Measurements from ENCODE around the gene SPTBN1. TPM values are rescaled to one million over a fixed set of nuclear protein-coding genes. Genes with fewer than 3 reads are reported as not detected.

Gene SPTBN1
- total RNA-seq, 1 experiment from 2014 or later, result 154 TPM

DNA sequence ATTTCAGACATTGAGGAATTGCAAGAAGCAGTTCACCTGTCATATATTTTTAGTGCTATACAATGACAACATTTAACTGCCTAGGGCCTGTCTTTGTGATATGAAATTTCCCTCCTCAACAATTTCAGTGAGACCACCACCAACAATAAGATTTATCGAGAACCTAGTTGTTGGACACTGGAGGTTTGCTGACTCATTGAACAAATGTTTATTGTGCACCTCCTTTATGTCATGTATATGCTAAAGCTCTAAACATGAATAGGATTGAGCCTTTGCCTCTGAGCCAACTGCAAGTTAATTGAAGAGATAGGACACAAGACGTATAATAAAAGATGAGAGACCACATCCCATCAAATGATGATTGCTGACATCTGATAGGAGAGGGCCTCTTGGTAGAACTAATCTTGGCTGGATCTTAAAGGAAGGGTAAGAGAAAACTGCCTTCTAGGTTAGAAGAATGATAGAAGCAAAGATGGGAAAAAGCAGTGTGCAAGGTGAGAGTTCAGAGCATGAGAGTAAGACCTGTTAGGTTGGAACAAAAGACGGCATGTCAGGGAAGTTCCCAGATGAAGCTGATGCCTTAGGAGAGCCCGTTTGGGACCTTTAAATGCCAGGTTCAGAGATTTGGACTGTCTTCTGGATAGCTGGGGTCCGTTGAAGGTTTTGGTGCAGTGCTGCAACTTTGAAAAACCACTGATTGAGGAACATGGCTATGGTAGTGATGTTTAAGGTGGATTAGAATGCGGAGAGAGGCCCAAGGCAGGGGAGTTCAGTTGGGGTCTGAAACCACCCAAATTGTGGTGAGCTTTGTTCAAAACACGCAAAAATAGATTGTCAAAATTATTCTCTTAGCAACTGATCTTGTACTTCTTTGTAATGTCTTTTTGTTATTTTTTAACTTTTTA lies 134.3 kb downstream of the SPTBN1 start:
- no peak for DNase-seq (ENCODE audit: low read depth)

DNA sequence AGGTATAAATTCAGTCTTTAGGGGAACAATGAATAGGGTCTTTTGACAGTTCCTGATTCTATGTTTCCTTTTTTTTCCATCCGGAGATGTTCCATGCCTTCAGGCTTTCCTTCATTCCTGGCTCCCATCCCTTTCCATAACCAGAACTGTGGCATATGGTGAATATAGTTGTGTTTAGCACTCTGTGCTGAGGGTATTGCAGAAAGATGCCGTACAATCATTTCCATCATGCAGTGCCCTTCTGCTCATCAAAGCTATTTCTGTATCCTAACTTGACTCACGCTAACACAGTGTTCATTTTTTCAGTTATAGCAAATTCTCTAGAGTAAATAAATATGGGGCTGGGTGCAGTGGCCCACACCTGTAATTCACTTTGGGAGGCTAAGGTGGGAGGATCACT lies 135.4 kb downstream of the SPTBN1 start:
- no peak for DNase-seq (ENCODE audit: low read depth)

DNA sequence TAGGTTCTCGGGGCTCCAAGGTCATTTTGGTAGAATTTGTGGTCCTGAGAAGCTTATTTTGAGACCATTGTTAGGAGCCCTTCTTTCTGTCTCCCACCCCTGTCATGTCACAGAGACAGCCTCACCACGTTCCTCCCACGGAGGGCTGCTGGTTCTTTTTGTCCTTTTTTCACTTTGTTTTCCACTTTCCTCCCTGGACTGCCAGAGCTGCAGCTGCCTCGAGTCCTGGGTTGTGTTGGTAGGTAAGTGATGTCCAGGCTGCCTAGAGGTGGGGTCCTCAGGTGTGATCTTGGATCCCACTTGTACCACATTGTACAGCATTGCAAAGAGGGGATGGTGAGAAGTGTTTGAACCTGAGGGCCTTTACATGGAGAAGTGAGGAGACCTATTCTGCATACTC lies 137.1 kb downstream of the SPTBN1 start:
- DNase-seq (ENCODE audit: low read depth), result no peak

DNA sequence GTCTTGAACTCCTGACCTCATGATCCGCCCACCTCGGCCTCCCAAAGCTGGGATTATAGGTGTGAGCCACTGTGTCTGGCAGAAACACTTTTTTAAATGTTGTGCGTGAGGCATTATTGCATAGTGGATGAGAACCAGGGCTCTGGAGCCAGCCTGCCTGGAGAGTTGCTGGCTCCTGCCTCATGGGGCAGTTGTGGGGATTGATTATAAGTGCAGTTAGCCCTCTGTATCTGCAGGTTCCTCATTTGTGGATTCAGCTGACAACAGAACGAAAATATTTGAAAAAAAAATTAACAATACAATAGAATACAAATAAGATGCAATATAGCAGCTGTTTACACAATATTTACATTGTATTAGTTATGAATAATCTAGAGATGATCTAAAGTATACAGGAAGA lies 137.9 kb downstream of the SPTBN1 start:
- DNase-seq (ENCODE audit: low read depth), result no peak

DNA sequence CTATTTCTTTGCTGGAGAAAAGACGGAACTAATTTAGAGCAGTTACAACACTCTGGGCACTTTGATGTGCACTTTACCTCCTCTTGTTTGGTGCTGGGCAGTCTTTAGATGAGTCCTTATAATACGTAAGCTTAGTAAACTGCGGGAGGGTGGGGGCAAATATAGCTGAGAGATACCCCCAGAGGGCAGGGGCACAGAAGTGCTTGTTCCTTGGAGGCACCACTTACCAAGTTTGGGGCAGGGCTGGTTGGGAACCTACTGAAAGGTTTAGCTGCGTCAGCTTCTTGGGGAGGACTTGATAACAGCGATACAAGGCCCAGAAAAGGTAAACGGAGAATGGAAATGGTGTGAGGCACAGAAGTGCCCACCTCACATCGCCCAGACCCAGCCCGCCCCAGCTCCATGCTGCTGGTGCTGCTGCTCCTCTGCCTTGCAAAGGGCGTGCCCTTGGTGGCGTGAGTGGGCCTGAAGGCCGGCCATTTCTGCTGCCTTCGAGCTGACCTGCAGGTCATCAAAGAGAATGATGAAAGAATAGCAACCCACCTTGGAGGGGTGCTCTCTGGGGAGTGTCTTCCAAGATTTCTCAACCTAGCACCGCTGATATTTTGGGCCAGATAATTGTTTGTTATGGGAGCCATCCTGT lies 139.2 kb downstream of the SPTBN1 start:
- DNase-seq (ENCODE audit: low read depth), result no peak

DNA sequence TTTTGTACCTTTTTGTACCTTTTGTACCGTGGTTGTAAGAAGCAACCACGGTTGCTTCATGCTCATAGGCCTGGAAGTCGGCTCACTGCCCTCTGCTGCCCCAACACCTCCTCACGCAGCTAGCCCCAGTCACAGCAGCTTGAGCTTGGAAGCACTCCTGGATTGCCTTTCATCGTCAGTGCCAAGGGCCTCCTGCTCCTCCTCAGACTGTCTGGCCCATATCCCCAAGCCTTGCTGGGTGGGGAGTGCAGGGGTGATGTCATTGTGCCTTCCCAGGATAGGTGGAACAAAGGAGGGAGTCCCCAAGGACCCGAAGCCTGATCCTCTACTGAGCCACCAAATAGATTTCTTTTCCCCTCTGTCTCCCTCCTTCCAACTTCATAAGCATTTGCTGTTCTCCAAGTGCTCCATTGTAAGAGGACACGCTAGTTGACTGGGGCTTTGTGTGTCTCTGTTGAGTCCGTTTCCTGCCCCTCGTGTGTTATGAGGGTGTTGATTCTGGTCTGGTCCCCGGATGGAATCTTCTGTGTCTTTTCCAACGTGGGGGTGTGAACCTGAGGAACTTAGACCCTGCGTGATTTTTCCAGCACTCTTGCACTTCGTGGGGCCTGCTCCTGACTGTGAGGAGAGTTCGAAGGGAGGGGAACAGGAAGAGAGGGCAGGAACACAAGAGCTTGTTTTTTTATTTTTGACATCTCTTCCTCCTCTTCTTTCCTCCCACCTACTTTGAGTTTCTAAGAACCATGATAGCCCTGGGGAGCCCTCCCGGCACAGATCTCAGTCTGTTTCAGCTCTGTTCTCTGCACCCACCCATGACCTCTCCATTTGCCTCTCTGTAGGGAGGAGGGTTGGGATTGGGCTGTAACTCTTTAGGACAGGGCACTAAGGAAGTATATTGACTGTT lies 140.1 kb downstream of the SPTBN1 start:
- DNase-seq (ENCODE audit: low read depth), result no peak

DNA sequence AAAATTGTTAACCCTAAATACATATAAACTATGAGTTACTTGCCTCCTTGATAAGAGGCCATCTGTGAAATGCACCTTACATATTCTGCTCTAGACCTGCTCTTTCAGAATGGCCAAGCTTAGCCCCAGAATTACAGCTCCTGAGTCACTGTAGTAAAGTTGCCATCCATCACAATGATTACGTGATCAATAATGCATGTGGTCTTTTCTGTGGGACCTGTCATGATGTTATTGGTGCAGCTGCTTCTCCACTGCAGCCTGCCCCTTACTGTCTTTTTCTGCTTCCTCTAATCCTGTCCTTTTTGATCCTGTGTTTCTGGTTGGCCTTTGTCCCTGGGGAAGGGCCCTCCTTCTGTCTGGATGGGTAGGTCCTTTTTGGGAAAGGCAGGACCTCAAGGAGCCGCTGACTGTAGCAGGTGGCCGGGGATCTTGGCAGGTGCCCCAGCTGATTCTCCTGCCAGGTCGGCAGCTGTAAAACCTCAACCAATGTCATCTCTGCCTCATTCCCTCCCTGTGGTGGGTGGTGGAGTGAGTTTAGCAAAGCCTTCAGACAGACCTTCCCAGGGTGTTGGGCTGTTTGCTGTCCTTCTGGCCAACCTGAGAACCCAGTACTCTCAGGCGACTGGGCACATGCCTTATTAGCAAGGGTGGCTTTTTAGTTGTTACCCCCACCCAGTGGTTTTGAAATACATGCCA lies 141.2 kb downstream of the SPTBN1 start:
- no peak for DNase-seq (ENCODE audit: low read depth)

DNA sequence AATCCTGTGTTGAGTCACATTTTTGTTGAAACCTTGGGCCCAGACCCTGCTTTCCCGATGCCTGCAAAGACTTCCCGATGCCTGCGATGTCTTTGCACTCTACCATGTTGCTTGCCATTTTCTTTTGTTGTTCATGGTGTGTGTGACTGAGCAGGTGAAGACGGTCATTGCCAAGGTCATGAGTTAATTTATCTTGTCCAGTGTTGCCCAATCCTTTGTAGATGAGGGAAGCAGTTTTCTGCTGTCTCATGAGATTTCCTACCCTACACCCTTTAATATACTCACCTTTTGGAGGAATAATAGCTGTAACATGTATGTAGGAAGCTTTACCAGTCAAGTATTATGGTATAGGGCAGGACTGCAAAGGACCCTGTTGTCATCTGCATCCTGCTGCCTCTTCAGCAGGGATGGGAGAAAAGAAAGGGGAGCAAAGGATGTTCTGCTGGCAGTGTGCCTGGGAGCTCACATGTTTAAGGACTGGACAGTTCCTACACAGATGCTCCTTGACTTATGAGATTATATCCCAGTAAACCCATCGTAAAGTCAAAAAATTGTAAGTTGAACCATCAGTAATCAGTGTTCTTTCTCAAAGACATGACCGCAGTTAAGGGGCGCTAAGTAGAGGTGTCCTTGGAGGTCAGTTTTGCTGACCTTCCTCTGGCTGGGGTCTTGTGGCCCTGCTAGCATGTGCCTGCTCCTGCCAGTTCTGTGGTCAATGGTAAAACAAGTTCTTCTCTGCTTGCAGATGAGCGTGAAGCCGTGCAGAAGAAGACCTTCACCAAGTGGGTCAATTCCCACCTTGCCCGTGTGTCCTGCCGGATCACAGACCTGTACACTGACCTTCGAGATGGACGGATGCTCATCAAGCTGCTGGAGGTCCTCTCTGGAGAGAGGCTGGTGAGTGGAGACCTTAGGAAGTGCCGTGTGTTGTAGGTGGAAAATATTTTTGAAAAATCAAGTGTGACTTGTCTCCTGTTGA lies 142.5 kb downstream of the SPTBN1 start:
- no peak for DNase-seq (ENCODE audit: low read depth)

DNA sequence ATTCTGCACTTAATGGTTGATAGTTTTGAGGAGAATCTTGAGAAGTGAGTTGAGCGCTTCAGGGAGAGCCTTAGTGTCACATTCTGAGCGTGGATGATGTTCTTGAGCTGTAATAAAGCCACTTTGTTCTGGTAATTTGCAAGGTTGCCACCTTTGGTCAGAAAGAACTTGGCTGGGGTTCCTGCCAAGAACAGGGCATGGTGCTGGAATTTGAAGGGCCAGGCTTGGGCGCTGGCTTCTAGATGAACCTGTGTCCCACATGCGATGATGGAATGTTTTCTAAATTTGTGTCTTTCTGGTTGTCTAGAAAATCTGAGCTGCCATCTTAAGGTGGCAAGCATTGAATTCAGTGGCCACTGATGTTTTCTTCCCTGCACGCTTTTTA lies 143.2 kb downstream of the SPTBN1 start:
- no peak for DNase-seq (ENCODE audit: low read depth)

DNA sequence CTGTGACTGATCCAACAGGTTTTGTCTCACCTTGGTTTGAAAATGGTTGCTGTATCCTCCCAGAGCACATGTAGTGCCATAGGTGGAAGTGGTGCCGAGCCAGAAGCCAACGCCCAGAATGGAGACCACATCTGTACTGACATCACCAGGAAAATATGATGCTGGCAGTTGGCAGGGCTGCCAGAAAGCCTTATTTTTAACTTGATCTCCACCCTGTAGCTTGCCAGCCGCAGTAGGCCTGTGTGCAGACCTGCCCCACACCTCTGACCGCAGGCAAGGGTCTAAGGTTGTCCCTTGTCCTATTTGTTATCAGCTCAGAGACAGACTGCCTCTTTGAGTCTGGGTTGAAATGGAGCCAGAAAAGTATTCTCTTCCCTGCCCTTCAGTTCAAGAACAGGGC lies 143.8 kb downstream of the SPTBN1 start:
- DNase-seq (ENCODE audit: low read depth), result peak; percentile 74

DNA sequence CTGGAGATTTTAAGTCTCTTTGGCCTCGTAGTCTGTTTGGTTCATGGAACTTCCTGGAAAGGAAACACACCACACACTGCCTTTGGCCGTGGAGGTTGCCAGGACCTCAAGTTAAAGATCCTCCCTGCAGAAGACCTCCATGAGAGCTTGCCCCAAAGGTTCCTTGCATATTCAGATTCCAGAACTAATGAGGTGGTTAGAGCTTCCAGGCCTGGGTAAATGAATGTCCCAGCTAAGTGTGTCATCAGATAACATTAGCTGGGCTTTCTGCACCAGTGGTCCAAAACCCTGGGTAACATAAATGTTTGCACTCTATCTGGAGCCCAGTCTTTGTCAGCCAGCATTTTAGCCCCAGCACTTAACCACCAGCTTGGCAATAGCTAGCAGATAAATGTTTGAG lies 145.2 kb downstream of the SPTBN1 start:
- DNase-seq (ENCODE audit: low read depth), result peak; percentile 55

DNA sequence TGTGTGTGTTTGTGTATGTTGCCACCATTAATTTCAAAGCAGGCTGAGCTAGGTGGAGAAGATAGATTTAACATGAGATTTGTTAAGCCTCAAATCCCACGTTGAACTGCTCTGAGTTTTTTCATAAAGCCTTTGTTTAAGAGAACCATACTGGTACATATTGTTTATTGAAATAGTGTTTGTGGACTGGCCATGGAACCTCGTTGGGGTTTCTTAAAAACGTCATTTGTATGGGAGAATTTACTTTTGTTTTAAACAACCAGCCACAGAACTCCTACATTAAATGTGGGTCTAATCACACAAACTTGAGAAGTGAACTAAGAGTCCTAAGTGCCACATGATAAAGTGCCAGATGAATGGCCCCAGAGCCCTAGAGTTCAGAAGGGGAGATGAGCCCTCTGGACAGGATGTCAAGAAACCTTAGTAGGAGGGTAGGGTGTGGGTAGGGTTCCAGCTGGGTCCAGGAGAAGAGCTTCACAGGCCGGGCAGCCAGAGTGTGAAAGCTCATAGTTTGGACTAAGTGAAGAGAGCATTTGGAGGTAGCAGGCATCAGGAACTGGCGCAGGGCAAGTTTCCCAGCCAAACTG lies 146.7 kb downstream of the SPTBN1 start:
- DNase-seq (ENCODE audit: low read depth), result no peak

DNA sequence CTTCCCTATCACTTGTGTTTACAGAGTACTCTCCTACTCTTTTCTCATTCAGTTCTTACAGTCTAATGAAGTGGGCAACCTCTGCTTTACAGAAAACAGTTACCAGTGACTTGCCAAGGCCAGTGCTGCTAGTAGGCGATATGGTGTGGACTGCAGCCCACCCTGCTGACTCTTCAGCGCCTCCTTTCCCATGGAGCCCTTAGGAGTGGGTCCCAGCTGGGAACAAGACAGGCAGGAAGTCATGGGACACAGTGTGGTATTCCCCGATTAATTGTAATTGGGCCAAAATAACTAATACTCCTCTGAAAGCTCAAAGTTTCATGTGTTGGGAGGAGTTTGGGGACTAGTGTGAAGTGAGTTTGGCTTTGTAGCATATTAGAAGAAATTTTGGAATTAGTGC lies 147.2 kb downstream of the SPTBN1 start:
- DNase-seq (ENCODE audit: low read depth), result no peak

DNA sequence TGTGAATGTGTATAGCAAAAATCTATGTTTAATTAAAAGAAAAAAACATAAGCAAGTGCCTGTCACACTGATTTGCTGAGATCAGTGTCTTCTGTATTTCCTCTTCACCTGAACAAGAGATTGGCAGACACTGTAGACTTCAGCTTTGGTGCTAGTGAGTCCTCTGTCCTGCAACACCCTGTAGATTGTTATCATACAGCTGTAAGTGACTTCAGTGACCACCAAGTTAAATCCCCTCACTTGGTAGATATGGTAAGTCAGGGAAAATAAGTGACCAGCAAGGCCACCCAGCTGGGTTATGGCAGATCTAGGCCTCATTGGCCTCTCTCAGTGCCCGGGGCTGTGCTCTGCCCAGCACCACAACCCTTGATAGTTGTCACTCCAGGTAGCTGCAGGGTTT lies 147.7 kb downstream of the SPTBN1 start:
- DNase-seq (ENCODE audit: low read depth), result no peak

DNA sequence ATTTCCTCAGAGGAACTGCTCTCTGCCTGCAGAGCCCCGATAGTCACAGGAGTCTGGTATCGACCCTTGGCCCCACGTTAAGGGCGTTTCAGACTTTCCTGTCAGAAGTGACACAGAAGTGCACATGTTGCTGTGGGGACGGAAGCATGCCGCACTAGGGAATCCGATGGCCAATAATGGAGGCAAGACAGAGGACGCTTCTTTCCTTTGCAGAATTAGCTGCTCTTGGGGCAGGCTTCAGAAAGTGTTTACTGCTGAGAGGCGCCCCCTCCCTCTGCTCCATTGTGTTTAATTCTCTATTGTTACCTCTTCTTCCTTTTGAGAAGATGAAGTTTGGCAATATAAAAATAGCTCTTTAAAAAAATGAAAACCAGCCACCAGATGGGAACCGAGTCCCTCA lies 148.7 kb downstream of the SPTBN1 start:
- no peak for DNase-seq (ENCODE audit: low read depth)

DNA sequence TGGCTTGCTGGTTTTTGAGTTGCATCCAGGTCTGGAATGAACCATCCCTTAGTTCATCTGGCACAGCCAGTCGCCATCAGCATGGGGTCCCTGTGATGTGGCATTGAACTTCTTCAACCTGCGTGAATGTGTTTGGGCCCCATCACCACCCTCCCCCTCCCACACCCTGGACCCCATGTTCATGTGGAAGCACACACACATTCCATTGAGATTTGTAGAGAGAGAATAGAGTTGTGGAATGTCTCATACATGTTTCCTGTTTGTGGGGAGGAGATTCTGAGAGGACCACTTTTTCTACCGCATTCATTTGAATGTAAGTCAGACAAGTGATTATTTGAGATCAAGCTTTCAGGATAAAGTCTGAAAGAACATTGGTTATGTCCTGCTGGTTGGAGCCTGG lies 149.7 kb downstream of the SPTBN1 start:
- no peak for DNase-seq (ENCODE audit: low read depth)

DNA sequence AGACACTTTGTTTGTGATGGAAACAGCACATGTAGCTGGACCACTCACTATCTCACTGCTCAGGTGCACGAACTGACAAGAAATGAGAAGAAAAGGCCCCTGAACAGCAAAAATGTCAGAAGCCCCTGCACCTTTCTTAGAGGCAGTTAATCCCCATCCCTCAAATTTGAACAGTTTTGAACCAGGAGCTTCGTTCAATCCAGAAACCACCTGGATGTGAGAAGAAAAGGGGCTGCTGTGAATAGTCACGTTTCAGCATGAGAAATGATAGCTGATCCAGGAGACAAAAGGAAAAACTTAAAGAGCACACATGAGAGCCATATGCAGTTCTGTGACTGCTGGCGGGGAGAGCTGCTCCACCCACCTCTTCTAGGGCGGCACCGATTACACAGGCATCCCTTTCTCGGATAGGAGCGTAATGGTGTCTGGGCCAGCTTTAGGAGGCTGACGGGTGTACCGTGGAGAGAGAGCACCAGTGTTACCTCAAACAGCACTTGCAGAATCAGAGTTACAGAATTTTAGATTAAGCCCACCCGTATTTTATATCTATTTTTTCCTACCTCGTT lies 150.3 kb downstream of the SPTBN1 start:
- no peak for DNase-seq (ENCODE audit: low read depth)

DNA sequence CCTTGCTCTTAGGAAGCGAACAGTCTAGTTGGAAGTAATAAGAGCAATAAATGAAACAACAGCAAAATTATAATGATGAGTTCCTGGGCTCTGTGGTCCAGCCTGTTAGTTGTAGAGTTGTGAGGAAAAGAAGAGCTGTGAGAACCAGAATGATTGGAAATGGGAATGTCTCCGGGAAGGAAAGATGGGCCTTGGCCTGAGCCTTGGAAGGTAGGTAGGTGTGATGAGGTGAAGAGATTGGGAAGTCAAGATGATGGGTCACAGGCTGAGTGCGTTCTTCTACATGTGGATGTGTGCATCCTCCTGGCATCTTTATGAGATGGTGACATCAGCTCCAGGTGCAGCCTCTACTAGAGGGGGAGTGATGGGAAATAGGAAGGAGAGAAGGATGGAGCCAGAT lies 152.1 kb downstream of the SPTBN1 start:
- no peak for DNase-seq (ENCODE audit: low read depth)

DNA sequence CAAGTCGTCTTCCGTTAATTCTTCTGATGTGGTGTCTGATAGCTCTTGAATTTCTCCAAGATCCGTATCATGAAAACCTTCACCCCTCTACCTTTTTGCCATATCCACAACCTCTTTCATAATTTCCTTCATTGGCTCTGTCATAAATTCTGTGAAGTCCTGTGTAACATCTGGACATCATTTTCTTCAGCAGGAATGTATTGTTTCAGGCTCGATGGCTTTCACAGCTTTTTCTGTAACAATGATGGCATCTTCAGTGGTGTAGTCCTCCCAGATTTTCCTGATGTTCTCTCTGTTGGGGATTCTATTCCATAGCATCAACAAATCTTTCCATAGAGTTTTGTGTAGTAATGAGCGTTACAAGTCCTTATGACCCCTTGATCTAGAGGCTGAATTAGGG lies 153.1 kb downstream of the SPTBN1 start:
- DNase-seq (ENCODE audit: low read depth), result no peak

DNA sequence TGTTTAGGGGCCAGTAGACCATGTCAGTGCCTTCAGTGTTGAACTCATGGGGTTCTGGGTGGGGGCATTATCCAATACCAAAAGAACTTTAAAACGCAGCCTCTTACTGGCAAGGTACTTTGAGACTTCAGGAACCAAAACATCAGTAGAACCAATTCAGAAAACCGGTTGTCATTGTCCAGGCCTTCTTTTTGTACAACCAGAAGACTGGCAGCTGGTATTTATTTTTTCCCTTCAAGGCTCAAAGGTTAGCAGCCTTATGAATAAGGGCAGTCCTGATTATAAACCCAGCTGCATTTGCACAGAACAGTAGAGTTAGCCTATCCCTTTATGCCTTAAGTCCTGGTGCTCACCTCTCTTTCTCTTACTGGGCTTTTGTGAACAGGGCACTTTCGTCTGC lies 153.5 kb downstream of the SPTBN1 start:
- DNase-seq (ENCODE audit: low read depth), result no peak

Data from Daoy (cell line).